SU-DHL-6 (cell line): ENCODE data around the gene AGPAT3.

Experiments
- EZH2phosphoT487 ChIP-seq: fragments of 200-600 bp; sonication (generic), shearing (Covaris generic); conservative IDR thresholded peaks from 2 replicates; pipeline ENCODE4 v1.6.1; 2018; ENCODE audit warnings: mild to moderate bottlenecking, antibody characterized with exemption, low read length, moderate library complexity, mixed read lengths
- TF ChIP-seq, protein P1 (sequence below): fragments of 200-600 bp; sonication (generic); IDR thresholded peaks from one replicate; pipeline ENCODE4 v1.5.1; 2017; ENCODE audit warnings: antibody characterized with exemption, mild to moderate bottlenecking, low read length, moderate library complexity; ENCODE audit not compliant: insufficient read depth, poor library complexity, severe bottlenecking

DNA sequence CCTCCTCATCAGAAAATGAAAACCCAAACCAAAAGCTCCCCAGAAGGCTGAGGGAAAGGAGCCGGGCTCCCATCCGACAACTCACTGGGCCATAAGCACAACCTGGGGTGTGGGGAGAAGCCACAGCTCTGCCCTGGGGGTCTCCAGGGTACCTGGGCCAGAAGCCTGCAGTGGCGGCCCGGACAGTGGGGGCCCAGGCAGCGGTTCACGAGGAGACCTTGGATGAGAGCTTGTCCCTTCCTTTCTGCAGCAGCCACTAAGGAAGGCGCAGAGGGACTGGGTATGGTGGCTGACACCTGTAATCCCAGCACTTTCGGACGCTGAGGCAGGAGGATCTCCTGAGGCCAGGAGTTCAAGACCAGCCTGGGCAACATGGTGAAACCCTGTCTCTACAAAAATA is 129.6 kb downstream of the AGPAT3 start:
- TF ChIP-seq, protein P1, sequence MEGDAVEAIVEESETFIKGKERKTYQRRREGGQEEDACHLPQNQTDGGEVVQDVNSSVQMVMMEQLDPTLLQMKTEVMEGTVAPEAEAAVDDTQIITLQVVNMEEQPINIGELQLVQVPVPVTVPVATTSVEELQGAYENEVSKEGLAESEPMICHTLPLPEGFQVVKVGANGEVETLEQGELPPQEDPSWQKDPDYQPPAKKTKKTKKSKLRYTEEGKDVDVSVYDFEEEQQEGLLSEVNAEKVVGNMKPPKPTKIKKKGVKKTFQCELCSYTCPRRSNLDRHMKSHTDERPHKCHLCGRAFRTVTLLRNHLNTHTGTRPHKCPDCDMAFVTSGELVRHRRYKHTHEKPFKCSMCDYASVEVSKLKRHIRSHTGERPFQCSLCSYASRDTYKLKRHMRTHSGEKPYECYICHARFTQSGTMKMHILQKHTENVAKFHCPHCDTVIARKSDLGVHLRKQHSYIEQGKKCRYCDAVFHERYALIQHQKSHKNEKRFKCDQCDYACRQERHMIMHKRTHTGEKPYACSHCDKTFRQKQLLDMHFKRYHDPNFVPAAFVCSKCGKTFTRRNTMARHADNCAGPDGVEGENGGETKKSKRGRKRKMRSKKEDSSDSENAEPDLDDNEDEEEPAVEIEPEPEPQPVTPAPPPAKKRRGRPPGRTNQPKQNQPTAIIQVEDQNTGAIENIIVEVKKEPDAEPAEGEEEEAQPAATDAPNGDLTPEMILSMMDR: no peak
- no peak for TF ChIP-seq EZH2phosphoT487
